GM12872 (cell line): ENCODE measurements around the gene VAC14.

Experiments used
- CTCF ChIP-seq: IDR thresholded peaks from 3 replicates; pipeline ENCODE4 v1.5.1; 2011; ENCODE audit warnings: low read depth, mild to moderate bottlenecking, low read length, moderate library complexity; ENCODE audit not compliant: insufficient read depth

VAC14 gene

GRCh38 chr16:70709942-70710341 is 91.0 kb downstream of the VAC14 start:
- no peak for TF ChIP-seq CTCF

DNA sequence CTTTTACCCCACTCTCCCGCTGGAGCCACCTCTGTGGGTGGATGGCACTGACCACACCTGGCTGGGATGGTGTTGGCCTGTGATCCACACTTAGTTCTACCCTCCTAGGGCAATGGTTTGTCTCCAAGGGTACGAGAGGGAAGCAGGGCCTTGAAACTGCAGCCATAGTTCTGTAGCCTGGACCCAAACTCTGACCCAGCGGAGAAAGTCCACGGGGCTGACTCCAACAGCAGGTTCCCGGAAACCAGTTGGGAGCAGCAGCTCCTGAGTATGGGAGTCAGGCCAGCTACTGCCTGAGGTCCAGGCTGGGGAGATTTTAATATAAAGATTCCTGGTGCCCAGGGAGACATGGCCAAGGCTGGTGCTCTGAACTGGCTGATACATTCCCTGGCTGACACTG is 91.5 kb downstream of the VAC14 start:
- no peak for TF ChIP-seq CTCF

DNA sequence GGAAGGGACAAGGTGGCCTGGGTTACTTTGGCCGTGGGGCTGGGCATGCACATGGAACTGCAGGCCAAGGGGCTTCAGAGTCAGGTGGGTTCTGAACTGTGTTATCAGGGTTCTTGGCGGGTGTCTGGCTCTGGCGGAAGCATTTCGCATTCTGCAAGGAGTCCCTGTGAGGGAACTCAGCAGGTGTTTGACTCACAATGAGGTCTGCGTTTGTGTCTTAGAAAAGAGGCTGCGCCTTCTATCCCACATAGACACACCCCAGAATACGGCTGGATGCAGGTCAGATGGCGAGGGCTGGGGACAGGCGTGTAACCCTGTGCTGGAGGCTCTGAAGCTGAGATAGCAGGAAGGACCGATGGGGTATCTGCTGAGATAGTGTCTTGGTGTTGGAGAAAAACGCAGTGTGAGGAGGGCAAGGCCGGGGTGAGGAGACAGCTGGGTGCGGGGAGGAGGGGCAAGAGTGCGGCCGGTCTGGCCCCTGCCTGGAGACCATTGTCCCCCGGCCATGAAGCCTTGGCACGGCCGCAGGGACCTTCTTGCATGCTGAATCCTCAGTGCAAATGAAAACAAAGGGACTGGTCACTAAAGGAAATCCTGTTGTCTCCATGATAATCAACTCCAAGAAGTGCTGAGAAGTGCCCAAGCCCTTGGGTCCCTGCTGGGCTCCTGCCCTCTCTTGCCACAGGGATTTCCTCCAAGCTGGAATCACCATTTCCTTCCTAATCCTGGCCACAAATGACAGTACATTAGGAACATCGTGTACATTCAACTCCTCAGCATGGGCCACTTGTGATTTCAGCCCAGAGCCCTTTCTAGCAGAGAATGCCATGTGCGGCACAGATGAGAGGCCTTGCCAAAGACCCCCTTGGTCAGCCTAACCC is 92.4 kb downstream of the VAC14 start:
- TF ChIP-seq CTCF = no peak

GRCh38 chr16:70706948-70707465 is 94.0 kb downstream of the VAC14 start:
- no peak for TF ChIP-seq CTCF

GRCh38 chr16:70705056-70705455 is 95.9 kb downstream of the VAC14 start:
- TF ChIP-seq CTCF = no peak

GRCh38 chr16:70704586-70704985 is 96.4 kb downstream of the VAC14 start:
- TF ChIP-seq CTCF = no peak

DNA sequence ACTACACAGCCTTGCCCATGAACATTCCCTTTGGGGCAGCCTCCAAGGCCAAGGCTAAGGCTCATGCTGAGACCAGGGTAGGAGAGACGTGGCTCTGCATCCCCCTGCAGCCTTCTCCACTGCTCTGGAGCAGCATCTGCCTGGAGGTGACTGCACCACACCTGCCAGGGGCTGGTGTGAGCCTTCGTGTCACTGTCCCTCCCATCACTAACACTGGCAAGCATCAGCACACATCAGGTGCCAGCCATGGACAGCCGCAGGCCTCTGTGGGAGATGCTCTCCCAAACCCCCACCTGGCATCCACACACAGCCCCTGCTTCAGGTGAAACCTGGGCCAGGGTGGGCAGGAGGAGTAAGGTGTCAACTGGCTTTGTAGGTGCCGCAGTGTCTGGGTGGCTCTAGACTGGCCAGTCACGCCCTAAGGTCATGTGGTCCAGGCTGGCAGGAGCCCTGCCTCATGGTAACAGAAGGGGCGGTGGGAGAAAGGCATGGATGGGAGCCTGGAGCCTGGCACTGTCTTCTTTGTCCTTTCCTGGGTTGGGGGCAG is 97.0 kb downstream of the VAC14 start:
- no peak for TF ChIP-seq CTCF
